Cardiac muscle cell (in vitro differentiated cells and primary cell): Measurements from ENCODE around the gene SEMA5A. TPM values are rescaled to one million over a fixed set of nuclear protein-coding genes. Genes with fewer than 3 reads are reported as not detected.
A peak's percentile ranks its signal among the peaks of the same experiment; 100 is the strongest.

Experiments used
- DNase-seq, 2 donors: peaks; one replicate each; pipeline versions ENCODE4 v3.0.0 to v3.0.0-alpha.2; 2010 to 2017; ENCODE audit warnings: low read depth in 1 of 2, low spot score in 1 of 2
- H3K27ac ChIP-seq: fragments of 200-600 bp; sonication (generic); 2 replicates; pipeline ENCODE4 v1.5.1; 2016
- H3K27me3 ChIP-seq: fragments of 200-600 bp; sonication (generic); 2 replicates; pipeline ENCODE4 v1.6.0; 2016; ENCODE audit warnings: control low read depth
- H3K36me3 ChIP-seq: fragments of 200-600 bp; sonication (generic); 2 replicates; pipeline ENCODE4 v1.5.1; 2016; ENCODE audit warnings: control low read depth
- H3K4me1 ChIP-seq: fragments of 200-600 bp; sonication (generic); 2 replicates; pipeline ENCODE4 v1.8.1; 2017; ENCODE audit warnings: low read depth, mild to moderate bottlenecking, mixed run types
- H3K4me3 ChIP-seq: fragments of 200-600 bp; sonication (generic); 2 replicates; pipeline ENCODE4 v1.5.1; 2016; ENCODE audit warnings: mild to moderate bottlenecking
- H3K9me3 ChIP-seq: fragments of 200-600 bp; sonication (generic); 2 replicates; pipeline ENCODE4 v1.5.1; 2017; ENCODE audit warnings: low read depth, mild to moderate bottlenecking, control low read depth
- polyA plus RNA-seq: library from polyadenylated mRNA; unstranded; fragments of >200 nt; fragmentation: Nextera tagmentation; extraction: Ambion mirVana; gene quantifications from 2 replicates; pipeline ENCODE4 v1.2.1, GENCODE V29; 2016
- total RNA-seq: library from RNA; depleted of rRNA; stranded (reverse); fragments of >200 nt; gene quantifications from 2 replicates; pipeline ENCODE4 v1.2.3, GENCODE V29; 2016
- TF ChIP-seq, protein P1 (sequence below): IDR thresholded peaks from 2 replicates; pipeline ENCODE4 v1.5.1; 2012; ENCODE audit warnings: low read depth, mild to moderate bottlenecking, low read length

Gene SEMA5A
- total and polyA plus RNA-seq, 2 experiments from 2014 or later, result 15.7 to 16.6 TPM

DNA sequence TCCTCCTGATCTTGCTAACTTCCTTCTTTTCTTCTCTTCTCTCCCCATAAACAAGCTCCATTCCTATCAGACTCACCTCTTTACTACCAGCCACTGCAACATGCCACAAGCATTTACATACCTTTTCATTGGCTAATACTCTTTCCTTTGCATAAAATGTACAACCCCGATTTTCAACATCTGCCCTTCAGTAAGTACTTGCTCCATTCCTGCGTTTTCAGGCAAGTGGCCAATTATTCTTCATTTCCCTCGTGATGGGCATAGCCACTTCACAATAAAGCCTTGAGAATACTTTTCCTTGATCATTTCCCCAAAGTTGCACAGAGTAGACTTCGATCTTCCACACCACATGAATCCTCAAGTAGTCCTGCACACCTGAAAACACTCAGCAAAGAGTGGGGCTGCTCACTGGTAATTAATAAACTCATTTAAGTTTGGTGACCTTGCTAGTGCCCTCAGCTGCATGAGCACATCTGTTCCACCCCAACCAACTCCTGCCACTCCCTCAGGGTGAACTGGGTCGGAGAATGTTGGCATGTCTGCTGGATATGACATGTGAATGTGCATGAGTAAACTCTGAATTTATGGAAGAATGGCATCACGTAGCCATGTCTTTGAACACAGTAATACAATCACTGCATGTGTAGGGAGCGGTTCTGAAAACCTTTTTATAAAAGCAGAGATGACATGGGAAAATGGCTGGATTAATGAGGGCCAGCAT is 535.8 kb downstream of the SEMA5A start:
- DNase-seq, result peak in 1 of 2 donors; percentile 10
- no peak overlapping the region for H3K4me3 ChIP-seq
- H3K9me3 ChIP-seq, result no peaks in the 10 kb centered on the region
- TF ChIP-seq, protein P1, sequence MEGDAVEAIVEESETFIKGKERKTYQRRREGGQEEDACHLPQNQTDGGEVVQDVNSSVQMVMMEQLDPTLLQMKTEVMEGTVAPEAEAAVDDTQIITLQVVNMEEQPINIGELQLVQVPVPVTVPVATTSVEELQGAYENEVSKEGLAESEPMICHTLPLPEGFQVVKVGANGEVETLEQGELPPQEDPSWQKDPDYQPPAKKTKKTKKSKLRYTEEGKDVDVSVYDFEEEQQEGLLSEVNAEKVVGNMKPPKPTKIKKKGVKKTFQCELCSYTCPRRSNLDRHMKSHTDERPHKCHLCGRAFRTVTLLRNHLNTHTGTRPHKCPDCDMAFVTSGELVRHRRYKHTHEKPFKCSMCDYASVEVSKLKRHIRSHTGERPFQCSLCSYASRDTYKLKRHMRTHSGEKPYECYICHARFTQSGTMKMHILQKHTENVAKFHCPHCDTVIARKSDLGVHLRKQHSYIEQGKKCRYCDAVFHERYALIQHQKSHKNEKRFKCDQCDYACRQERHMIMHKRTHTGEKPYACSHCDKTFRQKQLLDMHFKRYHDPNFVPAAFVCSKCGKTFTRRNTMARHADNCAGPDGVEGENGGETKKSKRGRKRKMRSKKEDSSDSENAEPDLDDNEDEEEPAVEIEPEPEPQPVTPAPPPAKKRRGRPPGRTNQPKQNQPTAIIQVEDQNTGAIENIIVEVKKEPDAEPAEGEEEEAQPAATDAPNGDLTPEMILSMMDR, result no peak
- H3K4me1 ChIP-seq, result no peaks in the 10 kb centered on the region
- H3K36me3 ChIP-seq, result no peaks in the 10 kb centered on the region
- no peak overlapping the region for H3K27ac ChIP-seq
- H3K27me3 ChIP-seq, result no peaks in the 10 kb centered on the region

DNA sequence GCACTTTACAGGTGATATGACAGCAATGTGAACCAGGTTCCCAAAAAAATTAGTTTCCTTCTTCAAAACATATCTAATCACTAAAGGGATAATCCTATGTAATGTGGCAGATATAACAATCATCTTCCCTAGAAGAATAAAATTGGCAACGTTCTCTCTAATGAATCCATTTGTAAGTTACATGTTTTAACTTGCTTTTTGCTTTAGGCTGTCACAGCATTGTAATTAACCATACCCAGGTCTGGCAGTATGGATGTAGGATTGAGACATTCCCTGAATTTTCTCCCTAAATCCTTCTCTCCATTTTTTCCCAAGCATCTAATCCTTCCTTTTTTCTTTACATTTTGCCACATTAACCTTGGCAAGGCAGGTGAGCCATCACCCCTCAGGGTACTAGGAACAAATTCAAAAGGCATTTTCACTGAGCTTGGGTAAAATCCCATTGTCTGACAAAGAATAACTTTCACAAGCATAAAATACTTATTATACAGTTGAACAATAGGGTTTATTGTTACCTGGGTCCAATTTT is 548.3 kb downstream of the SEMA5A start:
- Histone ChIP-seq H3K27ac (no peak overlapping the region), H3K4me1 (no peaks in the 10 kb centered on the region), H3K27me3 (no peaks in the 10 kb centered on the region), H3K9me3 (no peaks in the 10 kb centered on the region), H3K36me3 (no peaks in the 10 kb centered on the region), H3K4me3 (no peak overlapping the region)
- TF ChIP-seq, protein P1, result no peak
- DNase-seq, result no peak

DNA sequence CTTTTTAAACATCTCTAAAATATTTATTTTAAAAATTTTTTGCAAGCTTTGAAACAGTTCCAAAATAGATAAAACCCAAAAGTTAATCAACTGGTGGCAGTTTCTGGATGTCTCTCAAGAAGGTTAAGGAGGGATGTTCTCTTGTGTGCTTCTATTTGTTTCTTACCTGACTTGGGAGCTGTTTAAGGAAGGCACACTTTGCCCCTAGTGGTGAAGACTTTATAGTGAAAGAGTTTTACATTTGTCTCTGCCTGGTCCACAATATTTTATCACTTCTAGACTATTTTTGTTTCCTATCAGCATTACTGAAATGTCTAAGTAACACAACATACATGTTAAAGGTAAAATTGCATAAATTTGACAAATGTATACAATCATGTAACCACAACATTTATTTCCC is 552.8 kb downstream of the SEMA5A start:
- no peaks in the 10 kb centered on the region for H3K4me1 ChIP-seq
- TF ChIP-seq, protein P1, result peak; percentile 60
- no peak overlapping the region for H3K27ac ChIP-seq
- no peaks in the 10 kb centered on the region for H3K9me3 ChIP-seq
- no peak overlapping the region for H3K4me3 ChIP-seq
- H3K27me3 ChIP-seq, result no peaks in the 10 kb centered on the region
- H3K36me3 ChIP-seq, result no peaks in the 10 kb centered on the region
- peak; percentile 5 to 36 for DNase-seq

Other genes with a start within 250 kb of the SEMA5A start
- gene TAS2R1, start 84.3 kb upstream of the SEMA5A start, total RNA-seq, result not detected in 2 replicates
- gene TAS2R1, start 84.3 kb upstream of the SEMA5A start, polyA plus RNA-seq, result not detected in 2 replicates